K562 (cell line): Measurements from ENCODE around the gene R3HDM2. TPM values are rescaled to one million over a fixed set of nuclear protein-coding genes. Genes with fewer than 3 reads are reported as not detected.

Experiments
- ATAC-seq: fragments of 200-7000 bp; cut with Tn5 transposase; 3 replicates; pipeline ENCODE4 v1.9.1; 2020; ENCODE audit warnings: moderate library complexity
- BruUV-seq: library from RNA; stranded (reverse); fragments of 400-500 nt; replicated peaks from 2 replicates; lab custom pipeline; 2021; lab: Mats Ljungman, UMichigan
- CTCF ChIA-PET: fragments of 300-600 bp; formaldehyde crosslinking; extraction: SDS; loops from one replicate; lab custom pipeline; 2021; ENCODE audit warnings: low intra/inter-chr PET ratio; lab: Yijun Ruan, JAX
- POLR2A ChIA-PET: fragments of 300-600, 350-650 bp; sonication (Branson Sonifier 250); formaldehyde crosslinking; extraction: SDS; loops from one replicate; lab custom pipeline; 2021; ENCODE audit warnings: antibody characterized with exemption, inconsistent platforms; lab: Yijun Ruan, JAX
- DNase-seq, 4 experiments: peaks; one replicate each; pipeline versions ENCODE4 v3.0.0 to v3.0.0-alpha.2; 2011 to 2018; ENCODE audit warnings: low spot score in 3 of 4, mixed read lengths in 3 of 4; ENCODE audit errors: extremely low read depth in 1 of 4
- FAIRE-seq: peaks from 2 replicates; lab custom pipeline; 2011; peaks lifted over from hg19 to GRCh38; lab: Jason Lieb, UNC
- H2AFZ ChIP-seq: 2 replicates; pipeline ENCODE4 v1.6.0; 2011; ENCODE audit warnings: low read depth, low read length, control low read depth, inconsistent platforms
- H3K27ac ChIP-seq: fragments of 200-600 bp; 3 replicates; pipeline ENCODE4 v1.8.0; 2011; ENCODE audit warnings: low read depth, mild to moderate bottlenecking, control low read depth, inconsistent platforms, low read length, moderate library complexity, mixed read lengths; ENCODE audit errors: extremely low read depth
- H3K27me3 ChIP-seq, 2 experiments: fragments of 300-600 bp in 1 of 2; 2 replicates in 1 of 2; 3 replicates in 1 of 2; pipeline versions ENCODE4 v1.6.0 to v1.8.0; 2011; ENCODE audit warnings: inconsistent platforms in 2 of 2, low read length in 2 of 2, mild to moderate bottlenecking in 1 of 2, mixed read lengths in 1 of 2, moderate library complexity in 1 of 2; ENCODE audit not compliant: control insufficient read depth in 2 of 2, insufficient read depth in 2 of 2
- H3K36me3 ChIP-seq: fragments of 300-600 bp; 3 replicates; pipeline ENCODE4 v1.8.0; 2011; ENCODE audit warnings: mild to moderate bottlenecking, low read length, inconsistent platforms; ENCODE audit not compliant: control insufficient read depth, insufficient read depth
- H3K4me1 ChIP-seq, 2 experiments: fragments of 200-600 bp in 1 of 2; replicated peaks in 1 of 2; 2 replicates in 1 of 2; 3 replicates in 1 of 2; pipeline versions ENCODE4 v1.5.1 to v1.8.0; 2011; ENCODE audit warnings: inconsistent platforms in 2 of 2, low read length in 2 of 2, mild to moderate bottlenecking in 1 of 2, mixed read lengths in 1 of 2, moderate library complexity in 1 of 2; ENCODE audit not compliant: control insufficient read depth in 2 of 2, insufficient read depth in 2 of 2
- H3K4me2 ChIP-seq: 2 replicates; pipeline ENCODE4 v1.6.1; 2011; ENCODE audit warnings: low read length, control low read depth, inconsistent platforms, mixed read lengths; ENCODE audit not compliant: insufficient read depth
- H3K4me3 ChIP-seq: fragments of 200-600 bp; sonication (generic), shearing (Covaris generic); 2 replicates; pipeline ENCODE4 v1.5.1; 2016; ENCODE audit warnings: control low read depth, inconsistent platforms
- H3K79me2 ChIP-seq: fragments of 200-600 bp; 3 replicates; pipeline ENCODE4 v1.8.0; 2011; ENCODE audit warnings: low read length, inconsistent platforms; ENCODE audit not compliant: control insufficient read depth, insufficient read depth
- H3K9ac ChIP-seq, 2 experiments: 2 replicates each; pipeline versions ENCODE4 v1.6.0 to v1.6.1; 2011; ENCODE audit warnings: low read depth in 2 of 2, low read length in 2 of 2, control low read depth in 1 of 2, inconsistent platforms in 1 of 2, mild to moderate bottlenecking in 1 of 2, mixed read lengths in 1 of 2; ENCODE audit not compliant: insufficient read depth in 1 of 2
- H3K9me1 ChIP-seq: one replicate; pipeline ENCODE4 v1.6.0; 2011; ENCODE audit warnings: inconsistent platforms, mild to moderate bottlenecking, low read length, moderate library complexity; ENCODE audit not compliant: control insufficient read depth, insufficient read depth
- H3K9me3 ChIP-seq: replicated peaks from 2 replicates; pipeline ENCODE4 v1.5.1; 2011; ENCODE audit warnings: low read depth, low read length, inconsistent platforms; ENCODE audit not compliant: control insufficient read depth, insufficient read depth
- H4K20me1 ChIP-seq: replicated peaks from 2 replicates; pipeline ENCODE4 v1.6.1; 2011; ENCODE audit warnings: low read length, inconsistent platforms, mixed read lengths; ENCODE audit not compliant: control insufficient read depth, insufficient read depth
- ATF1 ChIP-seq, 2 experiments: fragments of 450-650 bp in 1 of 2; IDR thresholded peaks; 2 replicates each; pipeline ENCODE4 v1.6.1; 2016; ENCODE audit warnings: missing compliant biosample characterization in 1 of 2, missing genetic modification characterization in 1 of 2
- CHCHD3 ChIP-seq: fragments of 250-450 bp; sonication (Bioruptor Pico); IDR thresholded peaks from 2 replicates; pipeline ENCODE4 v2.1.2; 2022; ENCODE audit warnings: mild to moderate bottlenecking
- GTF2E2 ChIP-seq: fragments of 200-800 bp; sonication (Bioruptor generic); IDR thresholded peaks from 2 replicates; pipeline ENCODE4 v1.6.1; 2016; ENCODE audit warnings: missing genetic modification characterization, missing compliant biosample characterization
- MNT ChIP-seq, 2 experiments: fragments of 450-650 bp; conservative IDR thresholded peaks; 2 replicates each; pipeline ENCODE4 v1.6.1; 2017; ENCODE audit warnings: mild to moderate bottlenecking in 2 of 2, moderate library complexity in 2 of 2
- POLR2AphosphoS2 ChIP-seq: IDR thresholded peaks from 2 replicates; pipeline ENCODE4 v1.6.1; 2012; ENCODE audit warnings: low read length, improper control_type of control experiment
- PRPF4 ChIP-seq: fragments of 200-400 bp; formaldehyde crosslinking; IDR thresholded peaks from one replicate; pipeline ENCODE4 v1.6.1; 2017; ENCODE audit warnings: low read length, low read depth, mild to moderate bottlenecking; ENCODE audit not compliant: insufficient read depth, poor library complexity, severe bottlenecking
- WGBS: fragments of 100-300 bp; shearing (Covaris generic); methylation state at CpG from one replicate; pipeline ENCODE4 v1.1.6; 2016; ENCODE audit warnings: low coverage, mixed read lengths; ENCODE audit not compliant: insufficient coverage; ENCODE audit errors: missing lambda C conversion rate; 5-methylcytosine and 5-hydroxymethylcytosine counted together
- in situ Hi-C: fragments of 300-500 bp; cut with MboI; formaldehyde crosslinking; loops from 4 replicates; pipeline ENCODE4 v1.15.0; 2018; ENCODE audit warnings: inconsistent platforms, mixed read lengths
- intact Hi-C: fragments of 100-400 bp; cut with micrococcal nuclease; formaldehyde crosslinking; loops from 2 replicates; pipeline ENCODE4 v1.14.2; 2022
- polyA plus RNA-seq, 8 experiments: library from polyadenylated mRNA; depleted of rRNA in 4 of 8; stranded (reverse) in 5 of 8; unstranded in 3 of 8; fragments of >200 nt; fragmentation: Nextera tagmentation in 2 of 8; fragmentation: Illumina TruSeq in 1 of 8; extraction: Ambion mirVana in 2 of 8; extraction: Trizol in 1 of 8; gene quantifications; 2 replicates each; pipeline versions ENCODE4 v1.2.1 to v1.2.3, GENCODE V29; 2011 to 2014; ENCODE audit warnings: inconsistent platforms in 1 of 8, missing spikeins in 1 of 8
- total RNA-seq, 7 experiments: library from RNA; depleted of rRNA in 6 of 7; stranded (reverse); fragments of >200 nt in 6 of 7; fragmentation: Illumina TruSeq in 2 of 7; extraction: Trizol in 2 of 7; gene quantifications; 2 replicates each; pipeline versions ENCODE4 v1.2.1 to v1.2.3, GENCODE V29; 2011 to 2021; ENCODE audit warnings: low replicate concordance in 1 of 7

Gene R3HDM2
- total and polyA plus RNA-seq, 9 of the 15 experiments (the other 6 are each of a cell fraction or from before 2014, with no cell fraction given), result 3.3 to 18.8 (median 9.0) TPM

- no peak overlapping the region for H3K27ac ChIP-seq
- H3K9me3 ChIP-seq, result no peaks in the 10 kb centered on the region
- DNase-seq, result no peak
- no TSS peak for BruUV-seq
- no peak for ATAC-seq
- CTCF ChIA-PET, result no interaction called here
- peaks cover 31 to 56% of the 10 kb centered on the region in 2 experiments for H3K4me1 ChIP-seq
- no peak overlapping the region for H3K4me2 ChIP-seq
- H4K20me1 ChIP-seq, result no peaks in the 10 kb centered on the region; the same call in 1 of the 2 replicates
- no peaks in the 10 kb centered on the region for H3K9me1 ChIP-seq
- H2AFZ ChIP-seq, result no peak overlapping the region
- H3K27me3 ChIP-seq, result peaks cover 14 to 23% of the 10 kb centered on the region in 2 experiments; a peak in 4 of 5 replicates
- no peak for FAIRE-seq
- peaks cover 3% of the 10 kb centered on the region; the same call in 2 of the 3 replicates for H3K79me2 ChIP-seq
- intact Hi-C loops (no loop called here), in situ Hi-C loops (no loop called here)
- H3K4me3 ChIP-seq, result no peak overlapping the region
- H3K36me3 ChIP-seq, result no peaks in the 10 kb centered on the region
- H3K9ac ChIP-seq, result no peak overlapping the region
- POLR2A ChIA-PET, result interaction anchor here (0.6 to 1.0 kb wide), 3 partner anchors 9 to 408 kb away, joined by 3 to 4 read pairs (median 3); partner anchors contain the start of gene B4GALNT1
- WGBS, result 79% methylated on average over 27 of the region's 30 CpGs
- TF ChIP-seq CHCHD3 (CRISPR knock-in tag) (no peak), GTF2E2 (tag) (no peak), POLR2AphosphoS2 (no peak), MNT (conservative IDR thresholded peaks at IDR 0.05) (no peak), PRPF4 (no peak), ATF1 (CRISPR knock-in tag; IDR thresholded peaks at IDR 0.05) (no peak), ATF1 (tag; IDR thresholded peaks at IDR 0.05) (no peak)
Measured at GRCh38 chr12:57224278-57224972, 206.4 kb downstream of the R3HDM2 start.
